Spinal cord (tissue), 10 donors: ENCODE measurements around the gene RREB1. TPM values are rescaled to one million over a fixed set of nuclear protein-coding genes. Genes with fewer than 3 reads are reported as not detected.

ENCODE experiments used
- DNase-seq, 6 donors: peaks; one replicate each; pipeline versions ENCODE4 v3.0.0 to v3.0.0-alpha.2; 2013 to 2015; ENCODE audit warnings: low spot score in 6 of 6, low read depth in 4 of 6
- H3K27ac ChIP-seq: one replicate; pipeline ENCODE4 v1.5.1; 2013; ENCODE audit warnings: low read depth, low read length, control low read depth
- H3K27me3 ChIP-seq: one replicate; pipeline ENCODE4 v1.6.1; 2013; ENCODE audit warnings: low read length; ENCODE audit not compliant: control insufficient read depth, insufficient read depth
- H3K36me3 ChIP-seq: one replicate; pipeline ENCODE4 v1.6.1; 2013; ENCODE audit warnings: low read length; ENCODE audit not compliant: control insufficient read depth, insufficient read depth
- H3K4me1 ChIP-seq: one replicate; pipeline ENCODE4 v1.6.1; 2013; ENCODE audit warnings: low read length; ENCODE audit not compliant: control insufficient read depth, insufficient read depth
- H3K4me3 ChIP-seq: one replicate; pipeline ENCODE4 v1.5.1; 2013; ENCODE audit warnings: low read depth, low read length, control low read depth
- H3K9me3 ChIP-seq: one replicate; pipeline ENCODE4 v1.6.1; 2013; ENCODE audit warnings: low read length; ENCODE audit not compliant: control insufficient read depth, insufficient read depth
- WGBS: methylation state at CpG from one replicate; pipeline ENCODE4 v1.1.5; 2013; ENCODE audit warnings: missing lambda C conversion rate; ENCODE audit not compliant: insufficient coverage; 5-methylcytosine and 5-hydroxymethylcytosine counted together
- polyA plus RNA-seq, 2 donors: library from polyadenylated mRNA; unstranded; fragments of 120-200 nt; gene quantifications; one replicate each; pipeline ENCODE4 v1.2.1, GENCODE V29; 2013; ENCODE audit not compliant: insufficient read length in 2 of 2
- small RNA-seq: library from RNA; depleted of rRNA; stranded (forward); fragments of <200 nt; gene quantifications from one replicate; pipeline ENCODE3, GENCODE V24; 2014; ENCODE audit warnings: low replicate concordance
- total RNA-seq, 2 donors: library from RNA; depleted of rRNA in 1 of 2; stranded (reverse); fragments of 120-200 nt in 1 of 2; fragments of >200 nt in 1 of 2; gene quantifications; one replicate each; pipeline versions ENCODE4 v1.2.3 to v1.2.4, GENCODE V29; 2013 to 2014
- donor health status: healthy.

Gene RREB1
- total and polyA plus RNA-seq, 4 donors, result 7.2 to 16.4 (median 10.3) TPM

DNA sequence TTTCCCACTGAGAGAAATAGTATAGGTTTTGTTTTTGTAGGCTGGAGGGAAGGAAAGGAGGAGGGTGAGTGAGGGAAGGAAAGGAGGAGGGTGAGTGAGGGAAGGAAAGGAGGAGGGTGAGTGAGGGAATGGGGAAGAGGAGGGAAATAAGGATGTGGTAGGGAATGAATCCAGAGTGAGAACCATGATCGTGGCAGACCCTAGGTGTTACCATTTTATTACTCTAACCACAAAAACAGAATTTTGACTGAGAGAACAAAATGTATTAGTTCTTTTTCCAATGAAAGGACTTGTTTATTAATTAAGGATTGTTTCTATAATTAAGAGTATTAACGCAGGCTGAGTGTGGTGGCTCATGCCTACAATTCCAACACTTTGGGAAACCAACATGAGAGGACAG lies 188.8 kb downstream of the RREB1 start:
- Histone ChIP-seq H3K9me3 (no peaks in the 10 kb centered on the region), H3K27me3 (no peaks in the 10 kb centered on the region), H3K27ac (no peak overlapping the region), H3K36me3 (peaks cover 36% of the 10 kb centered on the region), H3K4me3 (no peak overlapping the region), H3K4me1 (no peaks in the 10 kb centered on the region)
- no peak for DNase-seq
- WGBS, result no CpG with 5 or more reads among the region's 2 CpGs

DNA sequence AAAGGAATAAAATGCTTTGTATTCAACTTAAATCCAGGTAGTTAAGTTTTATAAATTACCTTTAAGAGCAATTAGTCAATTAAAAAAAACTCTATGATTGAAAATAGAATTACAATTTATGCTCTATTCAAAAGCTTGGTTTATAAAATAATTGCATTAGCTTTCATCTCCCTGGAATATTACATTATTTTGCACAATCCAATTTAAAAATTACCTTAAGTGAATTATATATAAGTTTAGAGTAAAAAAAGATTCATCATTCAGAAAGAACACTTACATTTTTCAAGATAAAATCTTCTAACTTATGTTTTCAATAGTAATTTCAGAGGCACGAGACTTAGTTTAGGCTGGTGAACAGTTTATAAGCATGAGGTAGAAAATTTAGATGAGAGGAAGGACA lies 190.4 kb downstream of the RREB1 start:
- no CpG with 5 or more reads among the region's 1 CpG for WGBS
- peaks cover 45% of the 10 kb centered on the region for H3K36me3 ChIP-seq
- no peak for DNase-seq
- no peaks in the 10 kb centered on the region for H3K4me1 ChIP-seq
- H3K4me3 ChIP-seq, result no peak overlapping the region
- no peaks in the 10 kb centered on the region for H3K9me3 ChIP-seq
- no peaks in the 10 kb centered on the region for H3K27me3 ChIP-seq
- no peak overlapping the region for H3K27ac ChIP-seq

DNA sequence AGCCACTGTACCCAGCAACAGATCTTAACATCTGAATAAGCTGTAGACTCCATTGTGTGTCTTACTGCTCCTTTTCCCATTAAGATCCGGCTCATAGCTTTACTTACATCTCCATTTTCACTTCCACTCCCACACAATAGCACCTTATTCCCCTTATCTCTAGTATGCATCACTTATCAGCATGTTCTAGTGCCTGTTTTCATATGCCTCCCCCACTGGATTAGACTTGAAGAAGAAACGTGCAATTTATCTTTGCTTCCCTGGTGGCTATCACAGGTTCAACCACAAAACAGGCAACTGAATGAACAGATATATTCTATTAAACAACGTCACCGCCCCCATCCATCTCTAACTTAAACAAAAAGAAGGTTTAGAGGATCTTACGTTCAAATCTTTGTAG lies 193.2 kb downstream of the RREB1 start:
- no peak overlapping the region for H3K4me3 ChIP-seq
- H3K4me1 ChIP-seq, result no peaks in the 10 kb centered on the region
- 89% methylated on average over 3 of the region's 5 CpGs for WGBS
- no peak for DNase-seq
- no peaks in the 10 kb centered on the region for H3K9me3 ChIP-seq
- H3K27ac ChIP-seq, result no peak overlapping the region
- H3K36me3 ChIP-seq, result peaks cover 43% of the 10 kb centered on the region
- H3K27me3 ChIP-seq, result no peaks in the 10 kb centered on the region

Small RNA genes lying within 50 kb of the gene (small RNA-seq; reads per million reads assigned to genes)
- gene RF00019, result not detected

Other genes with a start within 250 kb of the RREB1 start
- 100 to 1,000 TPM in 1 of 2 donors, 10 to 100 TPM in 1; 74.3 to 142 TPM for gene SSR1, start 205.2 kb downstream of the RREB1 start, total RNA-seq
- gene SSR1, start 205.2 kb downstream of the RREB1 start, polyA plus RNA-seq, result 10 to 100 TPM; 81.5 to 82.7 TPM